Stomach (tissue), 4 donors: ENCODE results near the gene ABAT.

ENCODE experiments used
- POLR2A ChIP-seq, 4 donors: fragments of 450-650 bp; IDR thresholded peaks; one replicate each; pipeline ENCODE4 v1.6.1; 2016; ENCODE audit warnings: antibody characterized with exemption in 4 of 4, control low read depth in 2 of 4, mild to moderate bottlenecking in 1 of 4, moderate library complexity in 1 of 4
- POLR2AphosphoS5 ChIP-seq, 3 donors: sonication (generic); formaldehyde crosslinking; IDR thresholded peaks; one replicate each; pipeline ENCODE4 v1.6.1; 2016; ENCODE audit warnings: antibody characterized with exemption in 3 of 3

DNA sequence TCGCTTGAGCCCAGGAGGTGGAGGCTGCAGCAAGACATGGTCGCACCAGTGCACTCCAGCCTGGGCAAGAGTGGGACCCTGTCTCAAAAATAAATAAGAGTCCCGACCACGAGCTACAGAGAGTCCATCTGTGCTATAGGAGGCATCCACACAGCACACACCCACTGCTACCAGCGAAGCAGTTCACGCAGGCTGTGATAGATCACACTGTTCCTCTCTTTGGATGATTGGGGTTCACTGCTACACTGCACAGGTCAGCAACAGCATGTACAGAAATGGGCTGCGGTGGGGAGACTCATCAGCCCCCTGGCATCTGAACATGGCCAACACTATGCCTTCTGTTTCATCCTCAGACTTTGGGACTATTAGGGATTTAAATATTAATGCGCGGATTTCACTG is 157.0 kb downstream of the ABAT start:
- TF ChIP-seq POLR2A (IDR thresholded peaks at IDR 0.05), result no peak
- no peak for TF ChIP-seq POLR2AphosphoS5 (IDR thresholded peaks at IDR 0.05)
